IMR-90 (cell line): ENCODE data around the gene LRRC1. TPM values are rescaled to one million over a fixed set of nuclear protein-coding genes. Genes with fewer than 3 reads are reported as not detected.
A peak's percentile ranks its signal among the peaks of the same experiment; 100 is the strongest.

ENCODE experiments used
- ATAC-seq: fragments of 200-7000 bp; cut with Tn5 transposase; 2 replicates; pipeline ENCODE4 v1.9.1; 2020; ENCODE audit warnings: low read depth, mild to moderate bottlenecking, moderate library complexity
- BruUV-seq: library from RNA; stranded (reverse); fragments of 400-500 nt; replicated peaks from 2 replicates; lab custom pipeline; 2021; lab: Mats Ljungman, UMichigan
- CTCF ChIA-PET: fragments of 300-600 bp; formaldehyde crosslinking; extraction: SDS; loops from one replicate; lab custom pipeline; 2021; ENCODE audit warnings: antibody characterized with exemption; lab: Yijun Ruan, JAX
- POLR2A ChIA-PET: fragments of 300-600 bp; sonication (Branson Sonifier 250); formaldehyde crosslinking; loops from one replicate; lab custom pipeline; 2022; ENCODE audit warnings: antibody characterized with exemption; ENCODE audit not compliant: unreplicated experiment; lab: Charles Lee
- DNase-seq: peaks from one replicate; pipeline ENCODE4 v3.0.0; 2013
- H2AFZ ChIP-seq: replicated peaks from 2 replicates; pipeline ENCODE3; 2013; ENCODE audit warnings: low read length, mild to moderate bottlenecking; ENCODE audit not compliant: poor library complexity
- H2AK5ac ChIP-seq: 2 replicates; pipeline ENCODE4 v1.6.1; 2013; ENCODE audit warnings: low read depth, low read length, inconsistent platforms
- H2AK9ac ChIP-seq: replicated peaks from 2 replicates; pipeline ENCODE3; 2013; ENCODE audit warnings: mild to moderate bottlenecking, low read depth, low read length, moderate library complexity; ENCODE audit not compliant: poor library complexity
- H2BK120ac ChIP-seq: 2 replicates; pipeline ENCODE4 v1.6.1; 2013; ENCODE audit warnings: low read depth, low read length, inconsistent platforms
- H2BK15ac ChIP-seq: 3 replicates; pipeline ENCODE4 v1.6.1; 2013; ENCODE audit warnings: low read depth, low read length, inconsistent platforms
- H2BK20ac ChIP-seq: 2 replicates; pipeline ENCODE4 v1.6.1; 2013; ENCODE audit warnings: low read depth, mild to moderate bottlenecking, inconsistent platforms, low read length, moderate library complexity
- H2BK5ac ChIP-seq: 2 replicates; pipeline ENCODE4 v1.6.1; 2013; ENCODE audit warnings: mild to moderate bottlenecking, low read depth, low read length, inconsistent platforms; ENCODE audit not compliant: poor library complexity, severe bottlenecking
- H3K14ac ChIP-seq: replicated peaks from 2 replicates; pipeline ENCODE4 v1.6.1; 2013; ENCODE audit warnings: low read depth, low read length, inconsistent platforms
- H3K18ac ChIP-seq: 2 replicates; pipeline ENCODE4 v1.6.1; 2013; ENCODE audit warnings: low read depth, low read length, control low read depth
- H3K23ac ChIP-seq: 2 replicates; pipeline ENCODE4 v1.6.1; 2013; ENCODE audit warnings: low read depth, low read length, inconsistent platforms
- H3K27ac ChIP-seq: 2 replicates; pipeline ENCODE4 v1.5.1; 2013; ENCODE audit warnings: mild to moderate bottlenecking, control low read depth, low read length; ENCODE audit not compliant: insufficient read depth
- H3K27me3 ChIP-seq: 2 replicates; pipeline ENCODE4 v1.6.1; 2013; ENCODE audit warnings: low read length; ENCODE audit not compliant: control insufficient read depth, insufficient read depth
- H3K36me3 ChIP-seq: 2 replicates; pipeline ENCODE4 v1.6.1; 2013; ENCODE audit warnings: low read length, mixed read lengths; ENCODE audit not compliant: control insufficient read depth, insufficient read depth
- H3K4ac ChIP-seq: 2 replicates; pipeline ENCODE4 v1.6.1; 2013; ENCODE audit warnings: low read depth, low read length, inconsistent platforms
- H3K4me1 ChIP-seq: 2 replicates; pipeline ENCODE4 v1.6.1; 2013; ENCODE audit warnings: low read length, mixed read lengths; ENCODE audit not compliant: control insufficient read depth, insufficient read depth
- H3K4me2 ChIP-seq: 2 replicates; pipeline ENCODE4 v1.6.1; 2013; ENCODE audit warnings: low read depth, mild to moderate bottlenecking, control low read depth, low read length, moderate library complexity
- H3K4me3 ChIP-seq: 2 replicates; pipeline ENCODE4 v1.5.1; 2013; ENCODE audit warnings: low read depth, mild to moderate bottlenecking, control low read depth, low read length, moderate library complexity; ENCODE audit not compliant: insufficient read depth
- H3K56ac ChIP-seq: 2 replicates; pipeline ENCODE4 v1.6.1; 2013; ENCODE audit warnings: low read length, inconsistent platforms; ENCODE audit not compliant: insufficient read depth; ENCODE audit errors: extremely low read depth
- H3K79me1 ChIP-seq, 2 experiments: 2 replicates each; pipeline ENCODE4 v1.6.1; 2013; ENCODE audit warnings: low read length in 2 of 2, inconsistent platforms in 1 of 2, low read depth in 1 of 2
- H3K9ac ChIP-seq: 2 replicates; pipeline ENCODE4 v1.6.1; 2013; ENCODE audit warnings: low read depth, low read length, control low read depth
- H3K9me1 ChIP-seq: 2 replicates; pipeline ENCODE4 v1.6.1; 2013; ENCODE audit warnings: low read length, inconsistent platforms; ENCODE audit not compliant: insufficient read depth
- H3K9me3 ChIP-seq: 2 replicates; pipeline ENCODE4 v1.6.1; 2013; ENCODE audit warnings: low read length; ENCODE audit not compliant: control insufficient read depth, insufficient read depth
- H4K20me1 ChIP-seq: 2 replicates; pipeline ENCODE4 v1.6.1; 2013; ENCODE audit warnings: low read length, inconsistent platforms; ENCODE audit not compliant: insufficient read depth
- H4K5ac ChIP-seq: 2 replicates; pipeline ENCODE4 v1.6.1; 2013; ENCODE audit warnings: mild to moderate bottlenecking, low read depth, low read length, control low read depth
- H4K8ac ChIP-seq, 2 experiments: 2 replicates each; pipeline ENCODE4 v1.6.1; 2013; ENCODE audit warnings: low read depth in 2 of 2, low read length in 2 of 2, control low read depth in 1 of 2, inconsistent platforms in 1 of 2
- H4K91ac ChIP-seq: 2 replicates; pipeline ENCODE4 v1.6.1; 2013; ENCODE audit warnings: low read depth, low read length, inconsistent platforms; ENCODE audit not compliant: insufficient read depth
- CEBPB ChIP-seq: IDR thresholded peaks from 2 replicates; pipeline ENCODE4 v1.6.1; 2012; ENCODE audit warnings: low read depth, low read length, improper control_type of control experiment
- ELK1 ChIP-seq: fragments of 150-350 bp; IDR thresholded peaks from 2 replicates; pipeline ENCODE4 v1.6.1; 2016; ENCODE audit warnings: low read depth, mild to moderate bottlenecking, low read length, moderate library complexity, borderline replicate concordance
- FOS ChIP-seq: fragments of 150-350 bp; IDR thresholded peaks from 2 replicates; pipeline ENCODE4 v1.6.1; 2016; ENCODE audit warnings: low read depth, low read length
- MXI1 ChIP-seq: IDR thresholded peaks from 2 replicates; pipeline ENCODE4 v1.6.1; 2012; ENCODE audit warnings: low read depth, mild to moderate bottlenecking, low read length, moderate library complexity, borderline replicate concordance
- POLR2A ChIP-seq: IDR thresholded peaks from 2 replicates; pipeline ENCODE4 v1.6.1; 2012; ENCODE audit warnings: mild to moderate bottlenecking, low read depth, low read length
- RCOR1 ChIP-seq: IDR thresholded peaks from 2 replicates; pipeline ENCODE4 v1.6.1; 2012; ENCODE audit warnings: mild to moderate bottlenecking, low read length, improper control_type of control experiment; ENCODE audit not compliant: insufficient replicate concordance
- RFX5 ChIP-seq: IDR thresholded peaks from 2 replicates; pipeline ENCODE4 v1.8.0; 2012; ENCODE audit warnings: low read depth, mild to moderate bottlenecking, low read length, moderate library complexity
- WGBS, 2 experiments: methylation state at CpG; one replicate each; pipeline versions ENCODE4 v1.1.5 to v1.1.7; 2013; ENCODE audit warnings: missing lambda C conversion rate in 2 of 2; ENCODE audit not compliant: insufficient read length in 1 of 2; ENCODE audit errors: extremely low coverage in 2 of 2; 5-methylcytosine and 5-hydroxymethylcytosine counted together
- dilution Hi-C: fragments of 300-500 bp; cut with HindIII; formaldehyde crosslinking; loops from one replicate; pipeline ENCODE4 v1.14.3; 2018; ENCODE audit warnings: low sequenced_read_pairs; ENCODE audit not compliant: unreplicated experiment
- in situ Hi-C: fragments of 300-500 bp; cut with MboI; formaldehyde crosslinking; loops from 3 replicates; pipeline ENCODE4 v1.14.3; 2019; ENCODE audit warnings: low sequenced_read_pairs, inconsistent platforms, mixed read lengths
- intact Hi-C: fragments of 100-400 bp; cut with micrococcal nuclease; formaldehyde crosslinking; loops from 2 replicates; pipeline ENCODE4 v1.10.0; 2022
- polyA plus RNA-seq, 3 experiments: library from polyadenylated mRNA; depleted of rRNA; stranded (reverse); fragments of >200 nt; gene quantifications; 2 replicates each; pipeline ENCODE4 v1.2.3, GENCODE V29; 2012; ENCODE audit warnings: low replicate concordance in 1 of 3
- total RNA-seq: library from RNA; depleted of rRNA; stranded (reverse); fragments of >200 nt; gene quantifications from 2 replicates; pipeline ENCODE4 v1.2.3, GENCODE V29; 2012

LRRC1 gene
- total and polyA plus RNA-seq, 2 of the 4 experiments (the other 2 are of a cell fraction) = 5.1 to 6.1 TPM

- no peaks in the 10 kb centered on the region for H4K20me1 ChIP-seq
- H3K4me1 ChIP-seq = peaks cover 6% of the 10 kb centered on the region
- H4K8ac ChIP-seq = no peak overlapping the region
- no peak overlapping the region for H3K23ac ChIP-seq
- H3K18ac ChIP-seq = no peak overlapping the region
- no peak overlapping the region for H3K14ac ChIP-seq
- intact Hi-C loops = loop anchor here (10.0 kb wide), 1 partner anchor 128 kb away; the partner anchor contains the start of gene LRRC1
- H3K36me3 ChIP-seq = peaks cover 11% of the 10 kb centered on the region
- no peak overlapping the region for H3K27ac ChIP-seq
- dilution Hi-C loops = no loop called here
- H2AK5ac ChIP-seq = no peak overlapping the region
- H3K9me3 ChIP-seq = no peaks in the 10 kb centered on the region
- no peak overlapping the region for H3K4me2 ChIP-seq
- H2AK9ac ChIP-seq = no peak overlapping the region
- in situ Hi-C loops = no loop called here
- H3K9me1 ChIP-seq = peaks cover 9% of the 10 kb centered on the region; the same call in 1 of the 2 replicates
- CTCF ChIA-PET = no interaction called here
- no peaks in the 10 kb centered on the region for H3K27me3 ChIP-seq
- no peak overlapping the region for H2BK15ac ChIP-seq
- H4K91ac ChIP-seq = no peak overlapping the region
- no peak for TF ChIP-seq MXI1
- no peak for TF ChIP-seq RCOR1
- no peak for TF ChIP-seq ELK1
- no peak for TF ChIP-seq CEBPB
- no peak for TF ChIP-seq FOS
- TF ChIP-seq POLR2A = no peak
- TF ChIP-seq RFX5 = no peak
- ATAC-seq (peak; percentile 67), DNase-seq (no peak)
- H2BK20ac ChIP-seq = no peak overlapping the region
- no peak overlapping the region for H3K9ac ChIP-seq
- no peaks in the 10 kb centered on the region for H3K79me1 ChIP-seq
- H2BK5ac ChIP-seq = no peak overlapping the region
- no TSS peak for BruUV-seq
- POLR2A ChIA-PET = no interaction called here
- no peak overlapping the region for H2AFZ ChIP-seq
- H3K4me3 ChIP-seq = no peak overlapping the region
- no CpG with 5 or more reads among the region's 14 CpGs for whole genome bisulfite sequencing, 2 experiments
- H2BK120ac ChIP-seq = no peak overlapping the region
- no peak overlapping the region for H4K5ac ChIP-seq
- H3K56ac ChIP-seq = no peak overlapping the region
- H3K4ac ChIP-seq = no peak overlapping the region
Observed at GRCh38 chr6:53922539-53922981, 127.8 kb downstream of the LRRC1 start.
